ENCODE data around the gene FRAS1.

Gene FRAS1

GRCh38 chr4:78370631-78371372 lies 313.7 kb downstream of the FRAS1 start:
- DNase-seq (ENCODE audit: low spot score), result no peak

DNA sequence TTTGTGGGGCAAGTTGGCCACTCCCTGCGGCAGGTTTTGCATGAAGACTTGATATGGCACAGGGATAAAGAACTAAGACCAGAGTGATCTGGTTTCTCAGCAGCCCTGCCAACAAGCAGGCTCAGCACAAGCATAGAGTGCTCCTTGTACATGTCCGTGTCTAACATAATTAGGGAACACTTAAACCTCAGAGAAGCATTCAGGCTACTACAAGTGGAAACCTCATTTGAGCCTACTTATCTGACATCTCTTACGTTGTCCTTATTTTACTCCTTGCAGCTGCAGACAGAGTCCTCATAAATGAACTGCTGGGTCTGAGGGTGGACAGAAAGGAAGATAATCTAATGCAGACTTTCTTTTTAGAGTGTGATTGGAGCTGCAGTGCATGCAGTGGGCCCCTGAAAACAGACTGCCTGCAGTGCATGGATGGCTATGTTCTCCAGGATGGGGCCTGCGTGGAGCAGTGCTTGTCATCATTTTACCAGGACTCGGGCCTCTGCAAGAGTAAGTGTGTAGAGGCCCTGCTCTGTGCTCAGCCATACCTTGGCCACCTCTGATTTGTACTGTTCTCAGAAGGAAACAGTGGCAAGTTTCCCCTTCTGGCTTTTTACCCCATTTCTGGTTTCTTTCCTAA lies 315.3 kb downstream of the FRAS1 start:
- no peak for DNase-seq (ENCODE audit: low spot score)

DNA sequence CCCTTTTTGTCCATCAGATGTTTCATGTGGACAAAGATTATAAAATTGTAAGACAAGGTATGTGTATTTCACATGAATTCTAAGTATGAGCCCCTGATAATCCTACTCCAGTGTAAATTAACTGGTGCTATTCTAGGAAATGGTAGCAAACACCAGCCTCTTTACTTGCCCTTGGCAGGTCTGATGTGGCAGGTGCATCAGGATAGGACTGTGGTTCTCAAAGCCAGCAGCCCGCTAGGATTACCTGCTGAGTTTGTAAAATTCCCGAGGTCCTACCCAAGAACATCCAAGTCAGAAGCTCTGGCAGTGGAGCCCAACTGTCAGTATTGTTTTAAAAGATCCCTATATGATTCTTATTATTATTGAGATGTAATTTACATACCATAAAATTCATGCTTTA lies 320.4 kb downstream of the FRAS1 start:
- no peak for DNase-seq (ENCODE audit: low spot score)

GRCh38 chr4:78379040-78379439 lies 321.9 kb downstream of the FRAS1 start:
- DNase-seq (ENCODE audit: low spot score), result no peak

- DNase-seq (ENCODE audit: low spot score), result no peak
These were observed 323.0 kb downstream of the FRAS1 start for GRCh38 chr4:78379991-78380729.

DNA sequence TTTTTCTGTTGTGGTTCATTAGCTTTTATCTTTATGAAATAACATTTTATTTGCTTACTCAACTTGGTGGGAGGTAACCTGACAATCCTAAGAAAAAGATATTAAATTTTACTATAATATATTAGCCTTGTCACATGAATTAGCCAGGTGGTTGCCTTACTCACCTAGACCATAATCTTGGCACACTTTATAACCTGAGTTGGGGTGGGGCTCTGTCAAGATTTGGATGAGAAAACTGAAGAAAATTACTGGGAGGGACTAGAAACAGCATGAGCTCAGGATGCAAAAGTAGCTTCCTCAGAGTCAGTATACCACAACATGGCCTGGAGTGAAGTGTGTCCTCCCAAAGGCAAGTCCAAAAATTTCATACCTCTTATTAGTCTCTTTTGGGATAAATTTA lies 329.6 kb downstream of the FRAS1 start:
- DNase-seq (ENCODE audit: low spot score), result no peak

- DNase-seq (ENCODE audit: low spot score), result no peak
These were observed 338.5 kb downstream of the FRAS1 start for GRCh38 chr4:78395642-78396041.

DNA sequence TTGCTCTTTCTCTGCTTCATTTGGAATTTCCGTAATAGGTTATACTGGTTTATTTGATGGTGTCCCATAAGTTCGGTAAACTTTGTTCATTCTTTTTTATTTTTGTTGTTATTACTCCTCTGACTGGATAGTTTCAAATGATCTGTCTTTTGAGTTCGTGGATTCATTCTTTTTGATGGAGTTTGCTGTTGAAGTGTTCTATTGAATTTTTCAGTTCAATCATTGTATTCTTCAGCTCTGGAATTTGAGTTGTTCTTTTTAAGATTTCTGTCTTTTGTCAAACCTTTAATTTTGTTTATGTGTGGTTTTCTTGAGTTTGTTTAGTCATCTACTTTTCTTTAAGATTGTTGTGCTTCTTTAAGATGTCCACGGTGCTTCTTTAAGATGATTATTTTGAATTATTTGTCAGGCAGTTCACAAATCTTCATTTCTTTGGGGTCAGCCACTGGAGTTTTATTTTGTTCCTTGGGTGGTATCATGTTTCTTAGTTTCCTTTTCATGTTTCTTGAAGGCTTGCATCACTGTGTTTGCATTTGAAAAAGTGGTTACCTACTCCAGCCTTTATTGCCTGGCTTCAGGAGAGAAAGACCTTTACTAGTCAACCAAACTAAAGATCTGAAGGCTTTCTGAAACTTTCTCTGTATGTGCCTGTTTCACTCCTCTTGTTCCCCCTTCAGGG lies 339.6 kb downstream of the FRAS1 start:
- DNase-seq (ENCODE audit: low spot score), result no peak

GRCh38 chr4:78397292-78397630 lies 340.1 kb downstream of the FRAS1 start:
- no peak for DNase-seq (ENCODE audit: low spot score)

DNA sequence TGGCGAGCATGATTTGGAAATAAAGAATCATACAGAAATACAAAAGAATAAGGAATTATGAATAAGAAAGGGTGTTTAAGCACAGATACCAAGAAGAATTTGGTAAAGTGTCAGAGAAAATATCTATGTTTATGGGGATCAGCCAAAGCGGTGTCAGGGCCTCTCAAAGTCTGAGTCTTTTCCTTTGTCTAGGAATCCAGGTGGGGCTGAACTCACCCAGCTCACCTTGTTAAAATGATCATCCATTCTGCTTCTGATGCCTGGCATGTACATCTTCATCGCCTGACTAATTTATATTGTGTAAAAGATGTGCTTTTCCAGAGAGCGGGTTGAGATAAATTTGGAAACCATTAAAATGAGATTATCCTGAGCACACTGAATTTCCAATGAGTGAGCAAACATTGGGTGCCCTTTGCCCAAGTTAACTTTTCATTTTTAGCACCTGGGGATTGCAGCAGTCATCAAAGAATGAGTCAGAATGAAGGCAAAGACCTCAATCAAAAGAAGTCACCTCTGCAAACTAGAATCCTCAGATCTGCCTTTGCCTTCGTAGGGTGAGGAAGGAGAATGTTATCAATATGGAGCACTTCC lies 352.6 kb downstream of the FRAS1 start:
- DNase-seq (ENCODE audit: low spot score), result no peak

DNA sequence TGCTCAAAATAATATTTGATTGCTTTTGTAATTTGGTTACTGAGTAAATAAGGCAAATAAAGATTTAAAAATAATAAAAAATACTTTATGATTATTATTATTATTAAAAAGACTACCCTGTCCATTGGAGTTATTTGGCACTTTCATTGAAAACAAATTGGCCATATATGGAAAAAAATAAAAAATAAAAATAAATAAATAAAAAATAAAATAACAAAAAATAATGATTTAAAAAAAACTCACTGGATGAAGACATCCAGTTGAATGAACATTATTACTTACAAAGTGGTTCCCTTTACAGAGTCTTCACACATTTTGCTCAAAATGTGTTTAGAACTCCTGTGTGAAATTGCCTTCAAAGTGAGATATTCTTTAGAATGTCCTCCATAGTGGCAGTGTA lies 353.1 kb downstream of the FRAS1 start:
- no peak for DNase-seq (ENCODE audit: low spot score)

GRCh38 chr4:78410676-78411075 lies 353.6 kb downstream of the FRAS1 start:
- DNase-seq (ENCODE audit: low spot score), result no peak

- DNase-seq (ENCODE audit: low spot score), result no peak
These were observed 357.0 kb downstream of the FRAS1 start for GRCh38 chr4:78414116-78414515.

DNA sequence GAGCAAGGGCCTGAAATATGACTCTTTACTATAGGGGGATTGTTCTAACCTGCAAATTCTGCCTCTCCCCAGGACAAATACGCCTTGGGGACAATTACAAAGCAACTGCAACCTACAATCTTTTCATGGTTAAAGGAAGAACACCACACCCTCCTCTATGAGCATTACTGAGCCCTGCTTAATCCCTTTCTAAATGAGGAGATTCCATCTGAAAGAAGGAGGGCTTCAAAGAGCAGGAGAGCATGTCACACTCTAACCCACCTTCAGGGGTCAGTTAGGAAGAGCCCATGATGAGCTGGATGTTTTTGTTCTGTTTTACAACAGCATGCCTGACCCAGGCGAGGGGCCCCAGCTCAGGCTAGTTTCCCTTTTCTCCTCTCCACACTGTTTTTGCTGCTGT lies 360.5 kb downstream of the FRAS1 start:
- no peak for DNase-seq (ENCODE audit: low spot score)

- DNase-seq (ENCODE audit: low spot score), result no peak
These were observed 361.3 kb downstream of the FRAS1 start for GRCh38 chr4:78418406-78418805.

- DNase-seq (ENCODE audit: low spot score), result no peak
These were observed 366.7 kb downstream of the FRAS1 start for GRCh38 chr4:78423790-78424189.

DNA sequence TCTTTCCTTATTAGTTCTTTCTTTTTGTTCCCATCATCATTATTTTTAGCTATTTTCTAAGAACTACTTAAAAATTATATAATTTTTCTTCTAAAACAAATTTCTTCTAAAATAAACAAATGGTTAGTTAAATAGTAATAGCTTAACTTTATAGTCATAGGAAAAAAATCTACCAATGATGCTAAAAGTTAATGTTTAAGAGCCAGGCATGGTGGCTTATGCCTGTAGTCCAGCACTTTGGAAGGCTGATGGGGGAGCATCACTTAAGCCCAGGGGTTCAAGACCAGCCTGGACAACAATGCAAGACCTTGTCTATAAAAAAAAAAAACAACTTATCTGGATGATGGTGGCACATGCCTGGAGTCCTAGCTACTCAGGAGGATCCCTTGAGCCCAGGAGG lies 367.3 kb downstream of the FRAS1 start:
- no peak for DNase-seq (ENCODE audit: low spot score)

- no peak for DNase-seq (ENCODE audit: low spot score)
These were observed 369.8 kb downstream of the FRAS1 start for GRCh38 chr4:78426972-78427371.

- no peak for DNase-seq (ENCODE audit: low spot score)
These were observed 371.9 kb downstream of the FRAS1 start for GRCh38 chr4:78428996-78429395.

DNA sequence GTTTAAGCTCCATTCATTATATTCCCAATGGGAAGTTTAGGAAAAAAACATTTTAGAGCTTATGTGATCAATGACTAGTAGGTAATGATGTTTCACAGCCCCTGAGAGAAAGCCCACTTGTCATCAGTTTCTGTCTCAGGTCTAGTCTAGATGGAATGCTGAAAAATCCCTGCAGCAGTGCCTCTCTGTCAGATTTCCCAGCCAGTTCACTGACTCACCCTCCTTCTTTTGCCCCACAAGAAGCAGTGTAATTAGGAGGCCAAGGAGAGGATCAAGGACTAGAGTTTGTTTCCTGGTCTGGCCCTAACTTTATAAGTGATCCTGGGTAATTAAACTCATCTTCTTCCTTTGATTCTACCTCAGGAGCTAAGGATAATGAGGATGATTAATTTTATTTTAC lies 375.8 kb downstream of the FRAS1 start:
- DNase-seq (ENCODE audit: low spot score), result no peak

- no peak for DNase-seq (ENCODE audit: low spot score)
These were observed 380.5 kb downstream of the FRAS1 start for GRCh38 chr4:78437608-78438088.

GRCh38 chr4:78439328-78439727 lies 382.2 kb downstream of the FRAS1 start:
- DNase-seq (ENCODE audit: low spot score), result no peak
